Neuronal stem cell (in vitro differentiated cells): ENCODE data around the gene ASPRV1.

Experiments used
- DNase-seq: peaks from one replicate; pipeline ENCODE4 v3.0.0-alpha.2; 2013; ENCODE audit warnings: low spot score
- H2AFZ ChIP-seq: one replicate; pipeline ENCODE4 v1.6.1; 2013; ENCODE audit warnings: mild to moderate bottlenecking, low read length, inconsistent platforms
- H2AK5ac ChIP-seq: 2 replicates; pipeline ENCODE4 v1.6.1; 2013; ENCODE audit warnings: low read depth, mild to moderate bottlenecking, inconsistent platforms, low read length, moderate library complexity, mixed read lengths
- H2BK120ac ChIP-seq: 2 replicates; pipeline ENCODE4 v1.6.1; 2013; ENCODE audit warnings: low read depth, mild to moderate bottlenecking, inconsistent platforms, low read length, moderate library complexity, mixed read lengths
- H2BK12ac ChIP-seq: one replicate; pipeline ENCODE4 v1.6.1; 2013; ENCODE audit warnings: low read length, inconsistent platforms
- H2BK15ac ChIP-seq: 2 replicates; pipeline ENCODE4 v1.6.1; 2013; ENCODE audit warnings: mild to moderate bottlenecking, low read length, inconsistent platforms, mixed read lengths
- H2BK5ac ChIP-seq: one replicate; pipeline ENCODE4 v1.6.1; 2013; ENCODE audit warnings: inconsistent platforms, mild to moderate bottlenecking, low read length, moderate library complexity
- H3K14ac ChIP-seq: one replicate; pipeline ENCODE4 v1.6.1; 2013; ENCODE audit warnings: low read length, inconsistent platforms
- H3K18ac ChIP-seq: 2 replicates; pipeline ENCODE4 v1.6.1; 2013; ENCODE audit warnings: low read length, inconsistent platforms
- H3K23ac ChIP-seq: 2 replicates; pipeline ENCODE4 v1.6.1; 2013; ENCODE audit warnings: low read depth, mild to moderate bottlenecking, mixed read lengths, low read length, inconsistent platforms; ENCODE audit not compliant: poor library complexity
- H3K27ac ChIP-seq: replicated peaks from 3 replicates; pipeline ENCODE4 v1.5.1; 2013; ENCODE audit warnings: low read length, inconsistent platforms
- H3K27me3 ChIP-seq, 3 experiments: 2 replicates each; pipeline ENCODE4 v1.6.1; 2013; ENCODE audit warnings: low read length in 3 of 3, mild to moderate bottlenecking in 2 of 3, inconsistent platforms in 1 of 3, low read depth in 1 of 3, mixed read lengths in 1 of 3, moderate library complexity in 1 of 3; ENCODE audit not compliant: control insufficient read depth in 3 of 3, insufficient read depth in 3 of 3
- H3K36me3 ChIP-seq, 2 donors: replicated peaks in 1 of 2; 2 replicates each; pipeline ENCODE4 v1.6.1; 2013; ENCODE audit warnings: low read length in 2 of 2; ENCODE audit not compliant: control insufficient read depth in 2 of 2, insufficient read depth in 2 of 2
- H3K4ac ChIP-seq: 2 replicates; pipeline ENCODE4 v1.6.1; 2013; ENCODE audit warnings: inconsistent platforms, mild to moderate bottlenecking, low read length, moderate library complexity
- H3K4me1 ChIP-seq, 2 donors: 1 replicate in 1 of 2; 2 replicates in 1 of 2; pipeline ENCODE4 v1.6.1; 2013; ENCODE audit warnings: low read length in 2 of 2, low read depth in 1 of 2; ENCODE audit not compliant: control insufficient read depth in 2 of 2, insufficient read depth in 1 of 2
- H3K4me2 ChIP-seq: one replicate; pipeline ENCODE4 v1.6.1; 2013; ENCODE audit warnings: mild to moderate bottlenecking, low read length, inconsistent platforms; ENCODE audit not compliant: insufficient read depth, poor library complexity, severe bottlenecking
- H3K4me3 ChIP-seq, 2 donors: 2 replicates each; pipeline ENCODE4 v1.5.1; 2013; ENCODE audit warnings: low read length in 2 of 2, mild to moderate bottlenecking in 2 of 2, inconsistent platforms in 1 of 2, moderate library complexity in 1 of 2
- H3K79me1 ChIP-seq: one replicate; pipeline ENCODE4 v1.6.1; 2013; ENCODE audit warnings: low read depth, mild to moderate bottlenecking, inconsistent platforms, low read length, moderate library complexity
- H3K9ac ChIP-seq: one replicate; pipeline ENCODE4 v1.6.1; 2013; ENCODE audit warnings: mild to moderate bottlenecking, low read depth, low read length, inconsistent platforms; ENCODE audit not compliant: poor library complexity
- H3K9me3 ChIP-seq, 2 donors: replicated peaks in 1 of 2; 2 replicates each; pipeline versions ENCODE3 to v1.6.1; 2013; ENCODE audit warnings: low read length in 2 of 2, mild to moderate bottlenecking in 2 of 2, inconsistent platforms in 1 of 2, low read depth in 1 of 2, mixed read lengths in 1 of 2, moderate library complexity in 1 of 2; ENCODE audit not compliant: control insufficient read depth in 2 of 2, insufficient read depth in 1 of 2
- H4K8ac ChIP-seq: one replicate; pipeline ENCODE4 v1.6.1; 2013; ENCODE audit warnings: low read depth, mild to moderate bottlenecking, inconsistent platforms, low read length, moderate library complexity
- H4K91ac ChIP-seq: one replicate; pipeline ENCODE4 v1.6.1; 2013; ENCODE audit warnings: low read length, low read depth, mild to moderate bottlenecking, inconsistent platforms; ENCODE audit not compliant: poor library complexity
- WGBS, 2 donors: extraction: QIAGEN DNeasy Blood & Tissue Kit; methylation state at CpG; one replicate each; pipeline ENCODE4 v1.1.7; 2013; ENCODE audit warnings: missing lambda C conversion rate in 2 of 2, mixed read lengths in 1 of 2; ENCODE audit not compliant: insufficient read length in 2 of 2, insufficient replicate concordance in 1 of 2; ENCODE audit errors: extremely low coverage in 2 of 2; 5-methylcytosine and 5-hydroxymethylcytosine counted together

The ASPRV1 gene

GRCh38 chr2:70007151-70007550 lies 45.7 kb upstream of the ASPRV1 start:
- Histone ChIP-seq H3K4me1 (no peaks in the 10 kb centered on the region), H2BK15ac (no peak overlapping the region), H3K36me3 (peaks cover 1 to 4% of the 10 kb centered on the region in 2 donors), H3K4me2 (no peak overlapping the region), H2AK5ac (no peak overlapping the region), H3K79me1 (no peaks in the 10 kb centered on the region), H4K8ac (no peak overlapping the region), H3K4me3 (no peak overlapping the region), H2AFZ (no peak overlapping the region), H3K4ac (no peak overlapping the region), H3K27ac (no peak overlapping the region), H2BK12ac (no peak overlapping the region), H3K9me3 (no peaks in the 10 kb centered on the region), H3K14ac (no peak overlapping the region), H2BK5ac (no peak overlapping the region), H3K23ac (no peak overlapping the region), H3K18ac (no peak overlapping the region), H3K27me3 (no peaks in the 10 kb centered on the region), H2BK120ac (no peak overlapping the region), H3K9ac (no peak overlapping the region), H4K91ac (no peak overlapping the region)
- no CpG with 5 or more reads among the region's 13 CpGs for WGBS, 2 donors
- DNase-seq = no peak

- no peak overlapping the region for H3K4me2 ChIP-seq
- H3K79me1 ChIP-seq = no peaks in the 10 kb centered on the region
- DNase-seq = no peak
- no peak overlapping the region for H2BK120ac ChIP-seq
- H3K14ac ChIP-seq = no peak overlapping the region
- no CpG with 5 or more reads among the region's 1 CpG for WGBS, 2 donors
- H3K4ac ChIP-seq = no peak overlapping the region
- H3K4me3 ChIP-seq = no peak overlapping the region
- H2BK5ac ChIP-seq = no peak overlapping the region
- no peak overlapping the region for H3K23ac ChIP-seq
- H4K91ac ChIP-seq = no peak overlapping the region
- H3K27ac ChIP-seq = no peak overlapping the region
- H3K9me3 ChIP-seq = no peaks in the 10 kb centered on the region
- no peak overlapping the region for H3K9ac ChIP-seq
- H2AK5ac ChIP-seq = no peak overlapping the region
- no peak overlapping the region for H2BK15ac ChIP-seq
- H2BK12ac ChIP-seq = no peak overlapping the region
- H3K18ac ChIP-seq = no peak overlapping the region
- no peak overlapping the region for H4K8ac ChIP-seq
- no peak overlapping the region for H2AFZ ChIP-seq
- H3K36me3 ChIP-seq = peaks cover 1 to 4% of the 10 kb centered on the region in 2 donors
- H3K27me3 ChIP-seq = no peaks in the 10 kb centered on the region
- H3K4me1 ChIP-seq = no peaks in the 10 kb centered on the region
These were observed 45.0 kb upstream of the ASPRV1 start for GRCh38 chr2:70006447-70006784.

- Histone ChIP-seq H2AFZ (no peak overlapping the region), H2BK5ac (no peak overlapping the region), H3K18ac (no peak overlapping the region), H3K79me1 (no peaks in the 10 kb centered on the region), H3K27me3 (no peaks in the 10 kb centered on the region), H3K4ac (no peak overlapping the region), H2BK12ac (no peak overlapping the region), H3K36me3 (peaks cover 1 to 4% of the 10 kb centered on the region in 2 donors), H4K91ac (no peak overlapping the region), H3K9me3 (no peaks in the 10 kb centered on the region), H2BK120ac (no peak overlapping the region), H3K14ac (no peak overlapping the region), H3K4me2 (no peak overlapping the region), H4K8ac (no peak overlapping the region), H3K4me1 (no peaks in the 10 kb centered on the region), H2BK15ac (no peak overlapping the region), H3K4me3 (no peak overlapping the region), H3K9ac (no peak overlapping the region), H2AK5ac (no peak overlapping the region), H3K23ac (no peak overlapping the region), H3K27ac (no peak overlapping the region)
- DNase-seq = no peak
- WGBS, 2 donors = no CpG with 5 or more reads among the region's 6 CpGs
These were observed 44.5 kb upstream of the ASPRV1 start for GRCh38 chr2:70005752-70006446.

- H3K4me1 ChIP-seq = no peaks in the 10 kb centered on the region
- no CpG with 5 or more reads among the region's 2 CpGs for WGBS, 2 donors
- no peaks in the 10 kb centered on the region for H3K27me3 ChIP-seq
- H4K8ac ChIP-seq = no peak overlapping the region
- no peak overlapping the region for H2BK5ac ChIP-seq
- no peak overlapping the region for H2BK15ac ChIP-seq
- no peak overlapping the region for H3K4ac ChIP-seq
- H2BK120ac ChIP-seq = no peak overlapping the region
- no peak overlapping the region for H3K9ac ChIP-seq
- no peak overlapping the region for H2AFZ ChIP-seq
- H3K4me3 ChIP-seq = no peak overlapping the region
- no peak overlapping the region for H2AK5ac ChIP-seq
- no peak overlapping the region for H4K91ac ChIP-seq
- no peaks in the 10 kb centered on the region for H3K9me3 ChIP-seq
- H3K23ac ChIP-seq = no peak overlapping the region
- H3K79me1 ChIP-seq = no peaks in the 10 kb centered on the region
- no peak overlapping the region for H3K4me2 ChIP-seq
- no peak overlapping the region for H3K18ac ChIP-seq
- no peak overlapping the region for H3K14ac ChIP-seq
- DNase-seq = no peak
- no peak overlapping the region for H3K27ac ChIP-seq
- peaks cover 1 to 4% of the 10 kb centered on the region in 2 donors for H3K36me3 ChIP-seq
- H2BK12ac ChIP-seq = no peak overlapping the region
These were observed 43.8 kb upstream of the ASPRV1 start for GRCh38 chr2:70005216-70005615.
